K562 (cell line): Measurements from ENCODE around the gene ELOVL5. TPM values are rescaled to one million over a fixed set of nuclear protein-coding genes. Genes with fewer than 3 reads are reported as not detected.

Experiments used
- BCL6 ChIP-seq: fragments of 250-450 bp; sonication (Bioruptor Pico); IDR thresholded peaks from 2 replicates; pipeline ENCODE4 v1.4.0; 2020
- GTF2E2 ChIP-seq: fragments of 200-800 bp; sonication (Bioruptor generic); IDR thresholded peaks from 2 replicates; pipeline ENCODE4 v1.6.1; 2016; ENCODE audit warnings: missing genetic modification characterization, missing compliant biosample characterization
- HNRNPK ChIP-seq: fragments of 200-400 bp; formaldehyde crosslinking; IDR thresholded peaks from one replicate; pipeline ENCODE4 v1.6.1; 2018; ENCODE audit warnings: mild to moderate bottlenecking, low read depth, low read length; ENCODE audit not compliant: poor library complexity, severe bottlenecking
- MBD1 ChIP-seq: fragments of 250-450 bp; sonication (Bioruptor Pico); IDR thresholded peaks from 2 replicates; pipeline ENCODE4 v1.8.0; 2022; ENCODE audit warnings: inconsistent platforms
- MTA1 ChIP-seq: fragments of 450-650 bp; IDR thresholded peaks from 2 replicates; pipeline ENCODE4 v1.6.1; 2017; ENCODE audit warnings: borderline replicate concordance
- PHF21A ChIP-seq: fragments of 450-650 bp; IDR thresholded peaks from 2 replicates; pipeline ENCODE4 v1.6.1; 2017; ENCODE audit warnings: low read depth, borderline replicate concordance
- POLR2AphosphoS2 ChIP-seq: IDR thresholded peaks from 2 replicates; pipeline ENCODE4 v1.6.1; 2012; ENCODE audit warnings: low read length, improper control_type of control experiment
- PYGO2 ChIP-seq: fragments of 450-650 bp; IDR thresholded peaks from 2 replicates; pipeline ENCODE4 v1.6.1; 2016; ENCODE audit warnings: mild to moderate bottlenecking, missing genetic modification characterization, moderate library complexity, missing compliant biosample characterization
- RFX1 ChIP-seq: fragments of 450-650 bp; IDR thresholded peaks from 2 replicates; pipeline ENCODE4 v1.6.1; 2016; ENCODE audit warnings: mild to moderate bottlenecking, moderate library complexity
- TARDBP ChIP-seq: fragments of 450-650 bp; IDR thresholded peaks from 2 replicates; pipeline ENCODE4 v1.6.1; 2016
- ZNF224 ChIP-seq: sonication (generic); formaldehyde crosslinking; IDR thresholded peaks from 2 replicates; pipeline ENCODE4 v1.8.0; 2022; ENCODE audit warnings: mild to moderate bottlenecking, missing genetic modification reagents
- ZNF274 ChIP-seq: IDR thresholded peaks from 2 replicates; pipeline ENCODE4 v1.6.1; 2011; ENCODE audit warnings: low read depth, mild to moderate bottlenecking, low read length, moderate library complexity, borderline replicate concordance
- ZNF407 ChIP-seq: fragments of 450-650 bp; IDR thresholded peaks from 2 replicates; pipeline ENCODE4 v1.6.1; 2016; ENCODE audit warnings: low read depth
- polyA plus RNA-seq, 8 experiments: library from polyadenylated mRNA; depleted of rRNA in 4 of 8; stranded (reverse) in 5 of 8; unstranded in 3 of 8; fragments of >200 nt; fragmentation: Nextera tagmentation in 2 of 8; fragmentation: Illumina TruSeq in 1 of 8; extraction: Ambion mirVana in 2 of 8; extraction: Trizol in 1 of 8; gene quantifications; 2 replicates each; pipeline versions ENCODE4 v1.2.1 to v1.2.3, GENCODE V29; 2011 to 2014; ENCODE audit warnings: inconsistent platforms in 1 of 8, missing spikeins in 1 of 8
- total RNA-seq, 7 experiments: library from RNA; depleted of rRNA in 6 of 7; stranded (reverse); fragments of >200 nt in 6 of 7; fragmentation: Illumina TruSeq in 2 of 7; extraction: Trizol in 2 of 7; gene quantifications; 2 replicates each; pipeline versions ENCODE4 v1.2.1 to v1.2.3, GENCODE V29; 2011 to 2021; ENCODE audit warnings: low replicate concordance in 1 of 7
- TF ChIP-seq, protein P1 (sequence below): sonication (generic); formaldehyde crosslinking; IDR thresholded peaks from 2 replicates; pipeline ENCODE4 v1.8.1; 2023; ENCODE audit warnings: mild to moderate bottlenecking, missing genetic modification reagents
- TF ChIP-seq, protein P2 (sequence below): fragments of 250-450 bp; sonication (Bioruptor Pico); IDR thresholded peaks from 2 replicates; pipeline ENCODE4 v1.5.0; 2022; ENCODE audit warnings: mild to moderate bottlenecking
- TF ChIP-seq, protein P3 (sequence below): fragments of 450-650 bp; IDR thresholded peaks from 2 replicates; pipeline ENCODE4 v1.6.1; 2017; ENCODE audit warnings: mild to moderate bottlenecking, moderate library complexity

ELOVL5 gene
- total and polyA plus RNA-seq, 9 of the 15 experiments (the other 6 are each of a cell fraction or from before 2014, with no cell fraction given) = 70.6 to 245 (median 132) TPM

GRCh38 chr6:53359843-53360092 lies 11.0 kb upstream of the ELOVL5 start (continued):
- TF ChIP-seq POLR2AphosphoS2 (no peak), ZNF407 (no peak), MTA1 (no peak), ZNF274 (no peak), HNRNPK (no peak), GTF2E2 (tag) (no peak), ZNF224 (no peak), MBD1 (no peak), TARDBP (no peak), PYGO2 (tag) (0 out of 2 replicates have a peak, but pooled peaks have one; percentile 40), RFX1 (no peak), PHF21A (no peak), BCL6 (CRISPR knock-in tag) (no peak)
- TF ChIP-seq, protein P1, sequence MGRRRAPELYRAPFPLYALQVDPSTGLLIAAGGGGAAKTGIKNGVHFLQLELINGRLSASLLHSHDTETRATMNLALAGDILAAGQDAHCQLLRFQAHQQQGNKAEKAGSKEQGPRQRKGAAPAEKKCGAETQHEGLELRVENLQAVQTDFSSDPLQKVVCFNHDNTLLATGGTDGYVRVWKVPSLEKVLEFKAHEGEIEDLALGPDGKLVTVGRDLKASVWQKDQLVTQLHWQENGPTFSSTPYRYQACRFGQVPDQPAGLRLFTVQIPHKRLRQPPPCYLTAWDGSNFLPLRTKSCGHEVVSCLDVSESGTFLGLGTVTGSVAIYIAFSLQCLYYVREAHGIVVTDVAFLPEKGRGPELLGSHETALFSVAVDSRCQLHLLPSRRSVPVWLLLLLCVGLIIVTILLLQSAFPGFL = no peak
- TF ChIP-seq, protein P2, sequence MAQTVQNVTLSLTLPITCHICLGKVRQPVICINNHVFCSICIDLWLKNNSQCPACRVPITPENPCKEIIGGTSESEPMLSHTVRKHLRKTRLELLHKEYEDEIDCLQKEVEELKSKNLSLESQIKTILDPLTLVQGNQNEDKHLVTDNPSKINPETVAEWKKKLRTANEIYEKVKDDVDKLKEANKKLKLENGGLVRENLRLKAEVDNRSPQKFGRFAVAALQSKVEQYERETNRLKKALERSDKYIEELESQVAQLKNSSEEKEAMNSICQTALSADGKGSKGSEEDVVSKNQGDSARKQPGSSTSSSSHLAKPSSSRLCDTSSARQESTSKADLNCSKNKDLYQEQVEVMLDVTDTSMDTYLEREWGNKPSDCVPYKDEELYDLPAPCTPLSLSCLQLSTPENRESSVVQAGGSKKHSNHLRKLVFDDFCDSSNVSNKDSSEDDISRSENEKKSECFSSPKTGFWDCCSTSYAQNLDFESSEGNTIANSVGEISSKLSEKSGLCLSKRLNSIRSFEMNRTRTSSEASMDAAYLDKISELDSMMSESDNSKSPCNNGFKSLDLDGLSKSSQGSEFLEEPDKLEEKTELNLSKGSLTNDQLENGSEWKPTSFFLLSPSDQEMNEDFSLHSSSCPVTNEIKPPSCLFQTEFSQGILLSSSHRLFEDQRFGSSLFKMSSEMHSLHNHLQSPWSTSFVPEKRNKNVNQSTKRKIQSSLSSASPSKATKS (CRISPR knock-in tag) = no peak
- TF ChIP-seq, protein P3, sequence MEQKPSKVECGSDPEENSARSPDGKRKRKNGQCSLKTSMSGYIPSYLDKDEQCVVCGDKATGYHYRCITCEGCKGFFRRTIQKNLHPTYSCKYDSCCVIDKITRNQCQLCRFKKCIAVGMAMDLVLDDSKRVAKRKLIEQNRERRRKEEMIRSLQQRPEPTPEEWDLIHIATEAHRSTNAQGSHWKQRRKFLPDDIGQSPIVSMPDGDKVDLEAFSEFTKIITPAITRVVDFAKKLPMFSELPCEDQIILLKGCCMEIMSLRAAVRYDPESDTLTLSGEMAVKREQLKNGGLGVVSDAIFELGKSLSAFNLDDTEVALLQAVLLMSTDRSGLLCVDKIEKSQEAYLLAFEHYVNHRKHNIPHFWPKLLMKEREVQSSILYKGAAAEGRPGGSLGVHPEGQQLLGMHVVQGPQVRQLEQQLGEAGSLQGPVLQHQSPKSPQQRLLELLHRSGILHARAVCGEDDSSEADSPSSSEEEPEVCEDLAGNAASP = peak; percentile 84; the same call in 1 of the 2 replicates
